Occipital lobe (tissue), 2 donors: Measurements from ENCODE around the gene C5AR2. TPM values are rescaled to one million over a fixed set of nuclear protein-coding genes. Genes with fewer than 3 reads are reported as not detected.
"Not testable (repeated sequence)": the region's sequence is repeated elsewhere in the genome, so short reads cannot be mapped to it uniquely, and the experiment has no call there.

Experiments used
- DNase-seq: peaks from one replicate; lab custom pipeline; 2025; lab: John Stamatoyannopoulos, UW
- total RNA-seq: library from RNA; depleted of rRNA; stranded (reverse); fragments of >200 nt; gene quantifications from one replicate; pipeline ENCODE4 v1.2.3, GENCODE V29; 2014

Gene C5AR2
- total RNA-seq, 1 donor from 2014 or later = 0.31 TPM

DNA sequence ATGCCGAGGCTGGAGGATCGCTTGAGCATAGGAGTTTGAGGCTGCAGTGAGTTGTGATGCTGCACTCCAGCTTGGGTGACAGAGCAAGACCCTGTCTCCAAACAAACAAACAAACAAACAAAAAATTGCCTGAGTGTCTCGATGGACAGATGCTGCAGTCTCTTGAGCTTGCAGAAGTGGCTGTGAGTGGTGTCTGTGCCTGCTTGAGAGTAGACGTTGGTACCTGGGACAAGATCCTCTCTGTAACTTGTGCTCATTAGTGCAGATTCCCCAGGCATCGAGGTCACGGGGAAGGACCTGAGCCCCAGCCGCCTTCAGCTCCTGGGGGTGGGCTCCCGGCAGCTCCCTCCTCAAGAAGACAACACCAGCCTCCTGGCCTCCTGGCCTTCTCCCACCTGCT is 8.6 kb upstream of the C5AR2 start:
- DNase-seq = no peak

DNA sequence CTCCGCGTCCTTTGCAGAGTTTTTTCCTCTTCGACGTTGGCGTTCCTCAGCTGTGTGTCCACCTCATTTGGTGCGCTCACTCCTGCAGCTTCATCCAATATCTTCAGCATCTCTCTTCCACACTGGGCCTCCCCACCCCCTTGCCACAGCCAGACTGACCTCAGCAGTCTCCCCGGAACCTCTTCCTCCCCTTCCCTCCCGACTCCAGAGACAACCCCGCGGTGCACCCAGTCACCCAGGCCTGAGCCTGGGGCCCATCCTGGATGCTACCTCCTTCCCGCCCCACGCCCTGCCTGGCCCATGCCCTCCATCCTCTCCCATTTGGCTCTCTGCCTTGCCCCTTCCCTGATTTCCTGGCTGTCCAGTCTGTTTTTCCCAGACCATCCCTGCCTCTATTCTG is 8.1 kb upstream of the C5AR2 start:
- no peak for DNase-seq

DNA sequence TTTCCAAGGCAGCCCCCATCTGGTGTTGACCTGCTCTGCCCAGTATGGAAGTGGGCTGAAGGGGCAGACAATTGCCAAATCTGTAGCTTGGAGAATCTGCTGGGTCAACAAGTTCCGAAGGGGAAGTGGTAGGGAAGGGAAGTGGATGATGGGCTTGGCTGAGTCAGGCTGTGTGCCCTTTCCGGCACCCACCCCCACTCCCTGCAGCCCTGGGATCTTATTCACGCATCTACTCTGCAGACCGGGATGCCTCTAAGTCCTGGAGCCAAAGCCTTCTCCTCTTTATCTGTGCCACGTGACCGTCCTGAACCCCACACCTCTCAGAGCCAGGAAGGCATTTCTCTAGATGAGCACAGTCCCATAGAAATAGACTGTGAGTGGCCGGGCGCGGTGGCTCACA is 7.5 kb upstream of the C5AR2 start:
- DNase-seq = no peak

DNA sequence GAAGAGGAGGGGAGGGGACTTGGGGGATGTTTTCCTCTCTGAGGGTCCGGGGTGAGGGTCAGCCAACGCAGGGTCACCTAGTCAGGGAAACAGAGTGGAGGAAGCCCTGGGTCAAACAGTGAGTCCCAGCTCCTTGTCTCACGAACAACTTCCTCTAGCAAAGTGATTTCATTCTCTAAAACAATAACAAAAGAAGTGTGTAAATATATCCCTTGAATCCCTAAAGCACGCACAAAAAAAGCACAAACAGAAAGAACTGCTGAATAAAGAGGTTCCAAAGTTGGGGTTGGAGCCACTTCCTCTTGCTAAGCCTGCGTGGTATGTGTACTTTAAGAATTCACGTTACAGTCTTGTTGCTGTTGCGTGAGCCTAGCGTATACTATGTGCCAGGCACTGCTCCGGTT is 1.5 kb upstream of the C5AR2 start:
- DNase-seq = no peak

DNA sequence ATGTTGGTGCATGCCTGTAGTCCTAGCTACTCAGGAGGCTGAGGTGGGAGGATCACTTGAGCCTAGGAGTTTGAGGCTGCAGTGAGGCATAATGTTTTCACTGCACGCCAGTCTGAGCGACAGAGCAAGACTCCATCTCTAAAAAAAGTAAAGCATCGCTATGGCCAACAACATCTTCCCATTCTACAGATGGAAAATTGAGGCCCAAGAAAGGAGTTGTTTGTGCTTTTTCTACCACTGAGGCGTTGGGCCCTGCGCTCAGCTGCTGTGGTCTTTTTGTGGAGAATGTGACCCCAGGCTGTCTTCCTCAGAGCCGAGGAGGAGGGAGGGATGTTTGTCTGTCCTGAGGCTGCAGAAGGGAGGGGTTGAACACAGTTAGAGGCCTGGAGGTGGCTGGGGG is 485 bp upstream of the C5AR2 start:
- no peak for DNase-seq

DNA sequence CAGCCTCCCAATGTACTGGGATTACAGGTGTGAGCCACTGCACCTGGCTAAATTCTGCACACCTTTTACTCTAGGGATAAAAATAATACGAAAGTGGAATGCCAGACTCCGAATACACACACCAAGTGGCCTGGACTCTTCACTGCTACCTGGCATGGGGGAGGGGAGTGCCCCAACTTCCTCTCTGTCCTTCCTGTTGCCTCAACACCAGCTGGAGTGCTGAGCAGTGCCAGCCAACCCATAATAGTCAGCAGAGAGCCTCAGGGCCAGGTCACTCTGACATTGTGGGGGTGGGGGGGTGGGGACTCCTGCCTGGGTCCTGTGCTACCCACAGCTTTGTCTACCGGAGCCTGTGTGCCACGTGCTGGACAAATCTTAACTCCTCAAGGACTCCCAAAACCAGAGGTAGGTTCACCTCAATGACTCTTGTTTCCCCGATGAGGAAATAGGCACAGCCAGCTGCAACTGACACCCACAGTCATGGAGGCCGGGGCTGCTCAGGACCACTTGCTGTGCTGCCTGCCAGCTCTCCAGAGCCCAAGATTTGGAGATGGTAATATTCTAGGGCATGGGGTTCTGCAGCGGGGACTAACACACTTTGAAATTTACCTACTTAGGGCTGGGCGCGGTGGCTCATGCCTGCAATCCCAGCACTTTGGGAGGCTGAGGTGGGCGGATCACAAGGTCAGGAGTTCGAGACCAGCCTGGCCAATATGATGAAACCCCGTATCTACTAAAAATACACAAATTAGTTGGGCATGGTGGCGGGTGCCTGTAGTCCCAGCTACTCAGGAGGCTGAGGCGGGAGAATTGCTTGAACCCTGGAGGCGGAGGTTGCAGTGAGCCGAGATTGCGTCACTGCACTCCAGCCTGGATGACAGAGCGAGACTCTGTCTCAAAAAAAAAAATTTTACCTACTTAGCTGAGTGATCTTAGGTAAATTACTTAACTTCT is 5.1 kb downstream of the C5AR2 start:
- peak; percentile 3 for DNase-seq

DNA sequence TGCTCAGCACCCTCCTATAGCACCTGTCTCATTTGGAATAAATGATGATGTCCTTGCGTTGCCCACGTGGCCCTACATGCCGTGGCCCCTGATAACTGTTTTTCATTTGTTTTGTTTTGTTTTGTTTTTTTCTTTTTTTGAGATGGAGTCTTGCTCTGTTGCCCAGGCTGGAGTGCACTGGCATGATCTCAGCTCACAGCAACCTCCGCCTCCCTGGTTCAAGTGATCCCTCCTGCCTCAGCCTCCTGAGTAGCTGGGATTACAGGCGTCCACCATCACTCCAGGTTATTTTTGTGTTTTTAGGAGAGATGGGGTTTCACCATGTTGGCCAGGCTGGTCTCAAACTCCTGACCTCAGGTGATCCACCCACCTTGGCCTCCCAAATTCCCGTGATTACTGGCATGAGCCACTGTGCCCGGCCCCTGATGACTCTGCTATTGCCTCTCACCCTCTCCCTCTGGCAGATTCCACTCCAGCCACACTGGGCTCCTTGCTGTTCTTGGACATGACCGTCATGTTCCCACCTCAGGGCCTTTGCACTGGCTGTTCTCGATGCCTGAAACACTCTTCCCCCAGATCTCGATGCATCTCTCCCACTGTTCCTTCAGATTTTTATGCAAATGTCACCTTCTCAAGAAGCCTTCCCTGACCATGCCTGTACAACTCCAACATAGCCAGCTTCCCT is 7.4 kb downstream of the C5AR2 start:
- no peak for DNase-seq

DNA sequence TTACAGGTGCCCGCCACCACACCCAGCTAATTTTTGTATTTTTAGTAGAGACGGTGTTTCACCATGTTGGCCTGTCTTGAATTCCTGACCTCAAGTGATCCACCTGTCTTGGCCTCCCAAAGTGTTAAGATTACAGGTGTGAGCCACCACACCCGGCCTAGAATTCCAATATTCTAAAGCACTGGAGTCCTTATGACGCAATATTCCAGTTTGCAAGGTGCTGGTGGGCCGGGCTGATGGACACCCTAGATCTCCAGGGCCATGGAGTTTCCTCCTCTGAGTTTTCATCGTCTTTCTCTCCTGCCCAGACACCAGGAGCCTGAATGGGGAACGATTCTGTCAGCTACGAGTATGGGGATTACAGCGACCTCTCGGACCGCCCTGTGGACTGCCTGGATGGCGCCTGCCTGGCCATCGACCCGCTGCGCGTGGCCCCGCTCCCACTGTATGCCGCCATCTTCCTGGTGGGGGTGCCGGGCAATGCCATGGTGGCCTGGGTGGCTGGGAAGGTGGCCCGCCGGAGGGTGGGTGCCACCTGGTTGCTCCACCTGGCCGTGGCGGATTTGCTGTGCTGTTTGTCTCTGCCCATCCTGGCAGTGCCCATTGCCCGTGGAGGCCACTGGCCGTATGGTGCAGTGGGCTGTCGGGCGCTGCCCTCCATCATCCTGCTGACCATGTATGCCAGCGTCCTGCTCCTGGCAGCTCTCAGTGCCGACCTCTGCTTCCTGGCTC is 8.7 kb downstream of the C5AR2 start:
- DNase-seq = no peak

DNA sequence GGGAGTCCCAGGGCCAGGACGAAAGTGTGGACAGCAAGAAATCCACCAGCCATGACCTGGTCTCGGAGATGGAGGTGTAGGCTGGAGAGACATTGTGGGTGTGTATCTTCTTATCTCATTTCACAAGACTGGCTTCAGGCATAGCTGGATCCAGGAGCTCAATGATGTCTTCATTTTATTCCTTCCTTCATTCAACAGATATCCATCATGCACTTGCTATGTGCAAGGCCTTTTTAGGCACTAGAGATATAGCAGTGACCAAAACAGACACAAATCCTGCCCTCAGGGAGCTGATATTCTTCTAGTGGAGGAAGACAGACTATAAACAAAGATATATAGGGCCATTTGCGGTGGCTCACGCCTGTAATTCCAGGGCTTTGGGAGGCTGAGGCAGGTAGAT is 9.8 kb downstream of the C5AR2 start:
- no peak for DNase-seq

DNA sequence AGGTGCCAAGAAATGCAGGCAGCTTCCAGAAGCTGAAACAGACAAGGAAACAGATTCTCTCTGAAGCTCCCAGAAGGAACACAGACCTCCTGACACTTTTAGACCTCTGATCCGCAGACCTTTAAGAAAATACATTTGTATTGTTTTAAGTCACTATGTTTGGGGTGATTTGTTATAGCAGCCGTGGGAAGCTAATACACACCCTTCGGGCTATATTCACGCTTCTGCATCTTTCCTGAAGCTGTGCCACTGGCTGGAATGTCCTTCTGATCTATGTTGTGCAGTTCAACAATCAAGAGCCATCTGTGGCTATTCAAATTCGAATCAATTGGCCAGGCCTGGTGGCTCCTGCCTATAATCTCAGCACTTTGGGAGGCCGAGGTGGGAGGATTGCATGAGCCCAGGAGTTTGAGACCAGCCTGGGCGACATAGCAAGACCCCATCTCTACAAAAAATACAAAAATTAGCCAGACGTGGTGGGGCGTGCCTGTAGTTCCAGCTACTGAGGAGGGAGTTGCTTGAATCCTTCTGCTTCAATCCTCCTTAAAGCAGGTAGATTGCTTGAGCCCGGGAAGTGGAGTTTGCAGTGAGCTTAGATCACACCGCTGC is 11.3 kb downstream of the C5AR2 start:
- DNase-seq = no peak

DNA sequence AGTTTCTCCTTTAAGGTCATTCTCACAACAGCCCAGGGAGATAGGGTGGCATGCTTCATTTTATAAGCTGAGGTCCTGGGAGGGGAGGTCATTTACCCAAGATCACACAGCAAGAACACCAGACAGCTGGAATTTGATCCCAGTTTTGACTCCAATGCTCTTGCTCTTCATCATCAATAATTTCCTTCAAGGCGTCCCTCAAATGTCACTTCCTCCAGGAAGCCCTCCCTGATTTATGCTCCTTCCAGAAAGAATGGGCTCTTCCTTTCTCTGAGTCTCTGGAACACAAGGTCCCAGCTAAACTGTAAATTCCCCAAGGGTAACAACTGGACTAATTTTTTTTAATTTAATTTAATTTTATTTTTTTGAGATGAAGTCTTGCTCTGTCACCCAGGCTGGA is 12.4 kb downstream of the C5AR2 start:
- DNase-seq = no peak

DNA sequence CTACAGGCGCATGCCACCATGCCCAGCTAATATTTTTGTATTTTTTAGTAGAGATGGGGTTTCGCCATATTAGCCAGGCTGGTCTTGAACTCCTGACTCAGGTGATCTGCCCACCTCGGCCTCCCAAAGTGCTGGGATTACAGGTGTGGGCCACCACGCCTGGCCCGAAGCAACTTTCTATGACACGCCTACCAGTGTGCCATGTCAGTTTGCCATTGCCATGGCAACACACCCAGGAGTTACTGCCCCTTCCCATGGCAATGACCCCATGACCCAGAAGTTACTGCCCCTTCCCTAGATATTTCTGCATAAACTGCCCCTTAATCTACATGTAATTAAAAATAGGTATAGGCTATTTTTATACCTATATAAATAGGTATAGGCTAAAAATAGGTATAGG is 14.0 kb downstream of the C5AR2 start:
- DNase-seq = not testable (repeated sequence)

DNA sequence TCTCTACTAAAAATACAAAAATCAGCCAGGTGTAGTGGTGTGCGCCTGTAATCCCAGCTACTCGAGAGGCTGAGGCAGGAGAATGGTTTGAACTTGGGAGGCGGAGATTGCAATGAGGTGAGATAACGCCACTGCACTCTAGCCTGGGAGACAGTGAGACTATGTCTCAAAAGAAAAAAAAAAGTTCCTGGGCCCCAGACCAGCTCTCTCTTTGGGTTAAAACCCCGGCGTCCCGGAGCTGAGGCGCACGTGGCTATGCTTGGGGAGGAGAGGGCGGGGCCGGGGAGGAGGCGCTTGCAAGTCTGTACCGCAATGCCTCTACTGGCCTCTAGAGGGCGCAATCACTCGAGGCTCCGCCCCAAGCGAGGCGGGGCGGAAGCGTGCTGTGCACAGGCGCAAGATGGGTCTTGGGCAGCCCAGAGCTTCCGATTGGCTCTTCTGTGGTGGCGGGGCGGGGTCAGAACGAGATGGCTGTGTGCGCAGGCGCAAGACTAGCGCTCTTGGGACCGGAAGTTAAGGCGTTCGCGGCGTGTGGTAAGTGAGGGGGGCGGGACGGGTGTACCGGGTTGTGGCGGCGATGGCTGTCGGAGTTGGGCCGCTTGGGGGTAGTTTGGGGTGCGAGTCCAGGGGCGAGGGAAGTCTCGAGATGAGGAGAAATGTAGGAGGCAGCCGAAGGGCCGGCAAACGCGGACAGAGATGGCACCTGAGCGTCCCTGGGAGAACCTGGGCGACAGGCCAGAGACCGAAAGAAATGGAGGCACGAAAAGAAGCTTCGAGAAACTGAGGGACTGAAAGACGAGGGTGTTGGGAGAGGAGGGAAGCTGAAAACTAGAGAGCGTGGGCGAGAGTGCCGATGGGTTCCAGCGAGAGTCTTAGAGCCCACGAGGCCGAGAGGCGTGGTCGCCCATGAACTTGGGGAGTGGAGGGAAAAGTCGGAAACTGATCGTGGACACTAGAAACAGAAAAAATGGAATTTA is 17.1 kb downstream of the C5AR2 start, which contains the start of gene DHX34:
Gene DHX34, plus strand, starts transcription at position 497 of the 977 bp plus-strand sequence. CDS start 3,716 bp downstream, outside the sequence.
- peak; percentile 93 for DNase-seq

DNA sequence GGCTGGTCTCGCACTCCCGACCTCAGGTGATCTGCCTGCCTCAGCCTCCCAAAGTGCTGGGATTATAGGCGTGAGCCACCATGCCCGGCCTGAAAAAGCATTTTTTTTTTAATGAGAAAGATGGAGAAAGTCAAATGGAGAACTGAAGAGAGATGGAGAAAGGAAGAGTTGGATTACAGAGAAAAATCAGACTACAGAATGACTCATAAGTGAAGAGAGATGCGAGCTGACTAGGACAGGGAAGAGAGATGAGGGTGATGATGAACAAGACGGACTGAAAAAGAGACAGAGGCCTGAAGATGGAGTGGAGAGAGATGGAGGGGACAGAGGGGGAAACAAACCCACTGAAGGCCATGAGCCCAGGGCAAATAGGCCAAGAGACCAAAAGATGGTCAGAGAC is 18.7 kb downstream of the C5AR2 start:
- no peak for DNase-seq

DNA sequence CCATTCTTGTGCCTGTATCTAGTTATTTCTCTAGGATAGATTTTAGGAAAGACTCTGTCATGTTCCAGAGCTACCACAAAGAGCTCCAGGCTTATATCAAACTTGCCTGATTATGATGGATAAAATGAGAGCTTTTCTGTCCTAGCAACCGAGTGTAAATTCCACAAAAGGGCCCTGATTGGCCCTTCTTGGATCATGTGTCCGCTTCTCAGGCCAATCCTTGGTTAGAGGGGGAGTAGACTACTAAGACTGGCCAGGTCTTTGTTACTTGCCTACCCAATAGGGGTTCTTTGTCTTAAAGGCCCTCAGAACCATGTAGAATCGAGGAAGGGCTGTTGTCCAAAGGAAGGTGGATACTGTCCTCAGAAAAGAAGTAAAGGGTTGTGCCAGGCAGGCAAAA is 19.6 kb downstream of the C5AR2 start:
- no peak for DNase-seq

DNA sequence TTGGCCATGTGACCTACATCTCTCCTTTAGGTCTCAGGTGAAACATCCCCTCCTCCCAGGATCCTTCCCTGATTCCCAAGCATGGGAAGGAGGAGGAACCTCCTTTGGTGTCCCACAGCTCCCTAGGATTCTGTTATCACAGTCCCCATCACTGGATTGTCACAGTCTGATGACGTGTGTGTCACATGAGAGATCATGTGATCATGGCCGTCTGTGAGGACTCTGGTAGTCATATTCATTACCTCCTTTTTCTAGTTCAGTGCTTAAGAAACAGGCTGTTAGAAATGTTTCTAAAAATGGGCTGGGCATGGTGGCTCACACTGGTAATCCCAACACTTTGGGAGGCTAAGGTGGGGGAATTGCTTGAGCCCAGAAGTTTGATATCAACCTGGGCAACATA is 20.1 kb downstream of the C5AR2 start:
- no peak for DNase-seq

DNA sequence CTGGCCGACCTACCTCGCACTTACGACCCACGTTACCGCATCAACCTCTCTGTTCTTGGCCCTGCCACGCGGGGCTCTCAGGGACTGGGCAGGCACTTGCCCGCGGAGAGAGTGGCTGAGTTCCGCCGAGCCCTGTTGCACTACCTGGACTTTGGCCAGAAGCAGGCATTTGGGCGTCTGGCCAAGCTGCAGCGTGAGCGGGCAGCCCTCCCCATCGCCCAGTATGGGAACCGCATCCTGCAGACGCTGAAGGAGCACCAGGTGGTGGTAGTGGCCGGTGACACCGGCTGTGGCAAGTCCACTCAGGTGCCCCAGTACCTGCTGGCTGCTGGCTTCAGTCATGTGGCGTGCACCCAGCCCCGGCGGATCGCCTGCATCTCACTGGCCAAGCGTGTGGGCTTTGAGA is 21.3 kb downstream of the C5AR2 start:
- DNase-seq = no peak

DNA sequence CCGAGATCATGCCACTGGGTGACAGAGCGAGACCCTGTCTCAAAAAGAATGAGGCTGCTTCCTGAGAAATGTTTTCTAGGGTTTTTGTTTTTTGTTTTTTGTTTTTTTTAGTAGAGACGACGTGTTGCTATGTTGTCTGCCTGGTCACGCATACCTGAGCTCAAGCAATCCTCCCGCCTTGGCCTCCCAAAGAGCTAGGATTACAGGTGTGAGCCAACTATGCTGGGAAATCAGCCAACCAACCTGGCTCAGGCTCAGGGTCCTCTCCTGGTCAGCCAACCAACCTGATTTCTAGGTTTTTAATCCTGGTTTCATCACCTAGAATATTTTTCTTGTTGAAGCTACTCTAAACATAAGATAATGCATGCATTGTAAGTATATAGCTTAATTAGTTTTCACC is 24.9 kb downstream of the C5AR2 start:
- no peak for DNase-seq

DNA sequence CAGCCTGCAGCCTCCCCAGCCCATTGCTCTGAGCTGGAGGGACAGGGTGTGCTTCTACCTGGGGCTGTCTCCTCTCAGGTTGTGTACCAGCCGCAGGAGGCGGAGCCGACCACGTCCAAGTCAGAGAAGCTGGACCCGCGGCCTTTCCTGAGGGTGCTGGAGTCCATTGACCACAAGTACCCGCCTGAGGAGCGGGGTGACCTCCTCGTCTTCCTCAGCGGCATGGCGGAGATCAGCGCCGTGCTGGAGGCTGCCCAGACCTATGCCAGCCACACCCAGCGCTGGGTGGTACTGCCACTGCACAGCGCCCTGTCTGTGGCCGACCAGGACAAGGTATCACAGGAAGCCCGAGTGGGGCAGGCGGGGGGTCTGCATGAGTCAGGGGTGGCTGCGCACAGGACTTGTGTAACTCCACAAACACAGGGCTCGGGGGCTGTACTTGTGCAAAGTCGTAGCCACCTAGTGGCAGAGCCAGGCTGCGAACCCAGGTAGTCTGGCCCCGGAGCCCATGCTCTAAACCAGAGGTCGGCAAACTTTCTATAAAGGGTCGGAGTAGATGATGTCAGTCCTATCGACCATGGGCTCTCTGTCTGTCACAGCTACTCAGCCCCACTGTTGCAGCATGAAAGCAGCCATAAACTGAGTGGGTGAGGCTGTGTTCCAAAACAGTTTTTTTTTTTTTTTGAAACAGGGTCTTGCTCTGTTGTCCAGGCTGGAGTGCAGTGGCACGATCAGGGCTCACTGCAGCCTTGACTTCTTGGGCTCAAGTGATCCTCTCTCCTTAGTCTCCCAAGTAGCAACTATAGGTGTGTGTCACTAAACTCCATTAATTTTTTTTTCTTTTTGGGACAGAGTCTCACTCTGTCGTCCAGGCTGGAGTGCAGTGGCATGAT is 26.1 kb downstream of the C5AR2 start:
- DNase-seq = no peak
